IPS DF 6.9 (cell line): ENCODE measurements around the gene FICD.
"Not testable (repeated sequence)": the region's sequence is repeated elsewhere in the genome, so short reads cannot be mapped to it uniquely, and the experiment has no call there.

Source experiments
- DNase-seq: peaks from one replicate; pipeline ENCODE4 v3.0.0-alpha.2; 2013; ENCODE audit warnings: low read depth, low spot score
- H3K27ac ChIP-seq: one replicate; pipeline ENCODE4 v1.5.1; 2013; ENCODE audit warnings: low read length, control low read depth
- H3K27me3 ChIP-seq: 2 replicates; pipeline ENCODE4 v1.6.1; 2013; ENCODE audit warnings: mild to moderate bottlenecking, low read length; ENCODE audit not compliant: control insufficient read depth, insufficient read depth
- H3K36me3 ChIP-seq: 2 replicates; pipeline ENCODE4 v1.6.1; 2013; ENCODE audit warnings: low read length; ENCODE audit not compliant: control insufficient read depth, insufficient read depth
- H3K4me1 ChIP-seq: 2 replicates; pipeline ENCODE4 v1.6.1; 2013; ENCODE audit warnings: low read length; ENCODE audit not compliant: control insufficient read depth, insufficient read depth
- H3K4me3 ChIP-seq: 2 replicates; pipeline ENCODE4 v1.5.1; 2013; ENCODE audit warnings: mild to moderate bottlenecking, low read length
- H3K9me3 ChIP-seq: 2 replicates; pipeline ENCODE4 v1.6.1; 2013; ENCODE audit warnings: low read length, inconsistent platforms; ENCODE audit not compliant: control insufficient read depth, insufficient read depth
- WGBS: extraction: QIAGEN DNeasy Blood & Tissue Kit; methylation state at CpG from one replicate; pipeline ENCODE4 v1.1.7; 2013; ENCODE audit warnings: mixed read lengths, missing lambda C conversion rate; ENCODE audit not compliant: insufficient read length, insufficient coverage; 5-methylcytosine and 5-hydroxymethylcytosine counted together

Gene FICD

DNA sequence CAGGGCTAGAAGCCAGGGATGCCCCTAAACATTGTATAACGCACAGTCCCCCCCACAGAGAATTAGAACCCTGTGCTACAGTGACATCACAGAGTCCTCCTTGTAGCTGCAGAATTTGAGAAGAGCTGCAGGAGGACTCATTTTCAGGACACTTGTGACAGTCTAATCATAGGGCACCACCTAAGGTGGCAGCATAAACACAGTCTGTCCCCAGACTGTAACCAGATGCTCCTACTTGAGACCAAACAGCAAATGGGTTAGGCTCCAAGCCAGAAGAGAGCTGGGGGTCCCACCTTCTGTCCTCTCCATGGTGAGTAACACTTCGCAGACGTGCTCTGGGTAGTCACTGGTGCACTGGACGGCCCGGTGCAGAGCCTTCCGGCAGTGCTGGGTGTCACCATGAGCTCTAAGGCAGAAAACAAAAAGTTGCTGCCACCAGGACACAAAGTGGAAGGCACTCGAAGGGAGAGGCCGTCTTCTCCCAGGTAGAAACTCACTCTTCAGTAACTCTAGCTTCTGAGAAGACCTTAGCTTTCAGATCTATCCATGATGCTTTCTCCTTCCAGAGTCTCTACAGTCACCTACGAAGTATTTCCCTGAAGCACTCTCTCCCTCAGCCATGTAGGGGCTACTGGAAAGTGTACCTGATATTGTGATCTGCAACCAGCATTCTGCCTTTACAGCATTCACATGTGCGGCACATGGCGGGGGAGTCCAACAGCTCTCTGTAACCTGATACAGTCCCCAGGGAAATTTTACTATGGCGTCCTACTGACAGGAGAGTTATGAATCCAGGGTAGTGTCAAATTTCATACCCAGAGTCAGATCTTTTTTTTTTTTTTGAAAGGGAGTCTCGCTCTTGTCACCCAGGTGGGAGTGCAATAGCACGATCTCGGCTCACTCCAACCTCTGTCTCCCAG, 17.1 kb downstream of the FICD start:
- H3K9me3 ChIP-seq, result no peaks in the 10 kb centered on the region
- H3K27me3 ChIP-seq, result no peaks in the 10 kb centered on the region
- H3K4me1 ChIP-seq, result no peaks in the 10 kb centered on the region
- no peak overlapping the region for H3K27ac ChIP-seq
- WGBS, result no CpG with 5 or more reads among the region's 15 CpGs
- peaks cover 41% of the 10 kb centered on the region for H3K36me3 ChIP-seq
- no peak overlapping the region for H3K4me3 ChIP-seq
- DNase-seq, result no peak

DNA sequence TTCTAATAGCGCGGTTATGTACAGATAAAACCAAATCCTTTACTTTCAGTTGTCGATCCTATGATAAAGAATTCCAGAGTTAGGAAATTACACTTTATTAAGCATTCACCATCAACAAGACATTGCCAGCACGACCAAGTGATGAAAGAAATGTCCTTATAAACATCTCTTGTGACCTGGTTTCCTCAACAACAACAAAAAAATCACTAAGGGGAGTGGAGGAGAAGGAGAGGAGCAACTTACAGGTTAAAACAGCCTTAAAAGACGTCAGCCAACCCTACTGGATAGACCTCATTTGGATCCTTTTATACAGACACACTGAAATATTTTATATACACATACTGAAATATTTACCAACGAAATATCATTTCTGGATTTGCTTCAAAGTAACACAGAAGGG, 23.1 kb downstream of the FICD start:
- Histone ChIP-seq H3K27ac (no peak overlapping the region), H3K36me3 (peaks cover 15% of the 10 kb centered on the region; the same call in 1 of the 2 replicates), H3K9me3 (no peaks in the 10 kb centered on the region), H3K4me1 (no peaks in the 10 kb centered on the region), H3K4me3 (no peak overlapping the region), H3K27me3 (no peaks in the 10 kb centered on the region)
- no CpG with 5 or more reads among the region's 6 CpGs for WGBS
- no peak for DNase-seq

DNA sequence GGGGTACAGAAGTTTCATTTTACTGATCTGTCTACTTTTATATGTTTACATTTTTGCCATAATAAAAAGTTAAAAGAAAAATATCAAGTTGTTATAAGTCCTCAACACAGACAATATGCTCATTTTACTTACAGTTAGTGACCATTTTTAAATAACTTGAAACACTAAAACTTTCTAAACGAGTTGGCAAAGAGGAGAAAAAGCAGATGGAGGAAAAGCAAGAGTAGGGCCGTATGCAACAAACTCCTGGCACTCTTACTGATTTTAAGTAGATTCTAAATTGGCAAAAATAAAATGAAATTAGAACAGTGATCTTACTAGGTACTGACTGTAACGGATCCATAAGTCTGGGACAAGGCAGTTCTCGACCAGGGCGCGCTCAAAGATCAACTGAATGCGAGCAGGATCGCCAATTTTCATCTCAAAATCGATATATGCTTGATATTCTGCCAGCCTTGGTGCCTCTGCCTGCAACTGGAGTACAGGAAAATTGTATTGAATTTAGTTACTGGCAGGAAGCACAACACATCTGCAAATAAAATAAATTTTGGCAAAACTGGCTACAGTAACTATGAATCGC, 23.6 kb downstream of the FICD start:
- no peaks in the 10 kb centered on the region for H3K4me1 ChIP-seq
- H3K4me3 ChIP-seq, result no peak overlapping the region
- no peak overlapping the region for H3K27ac ChIP-seq
- no peak for DNase-seq
- peaks cover 17% of the 10 kb centered on the region; the same call in 1 of the 2 replicates for H3K36me3 ChIP-seq
- H3K27me3 ChIP-seq, result no peaks in the 10 kb centered on the region
- H3K9me3 ChIP-seq, result no peaks in the 10 kb centered on the region
- WGBS, result no CpG with 5 or more reads among the region's 10 CpGs

DNA sequence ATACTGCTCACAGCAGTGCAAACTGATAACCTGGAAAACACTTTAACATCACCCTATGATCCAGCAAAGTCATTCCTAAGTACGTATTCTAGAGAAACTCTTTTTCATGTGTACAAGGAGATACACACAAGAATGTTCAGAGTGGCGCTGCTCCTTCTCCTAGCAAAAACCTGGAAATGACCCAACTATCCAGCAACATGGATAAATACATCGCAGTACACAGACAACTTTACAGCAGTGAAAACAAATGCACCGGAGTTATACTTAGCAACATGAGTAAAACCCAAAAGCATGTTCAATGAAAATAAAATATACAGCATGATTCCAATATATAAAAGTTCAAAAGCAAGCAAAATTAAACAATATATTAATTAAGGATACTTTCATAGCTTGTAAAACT, 27.2 kb downstream of the FICD start:
- WGBS, result no CpG with 5 or more reads among the region's 4 CpGs
- Histone ChIP-seq H3K9me3 (no peaks in the 10 kb centered on the region), H3K36me3 (peaks cover 12% of the 10 kb centered on the region; the same call in 1 of the 2 replicates), H3K27ac (no peak overlapping the region), H3K4me3 (no peak overlapping the region), H3K27me3 (no peaks in the 10 kb centered on the region), H3K4me1 (no peaks in the 10 kb centered on the region)
- DNase-seq, result no peak

DNA sequence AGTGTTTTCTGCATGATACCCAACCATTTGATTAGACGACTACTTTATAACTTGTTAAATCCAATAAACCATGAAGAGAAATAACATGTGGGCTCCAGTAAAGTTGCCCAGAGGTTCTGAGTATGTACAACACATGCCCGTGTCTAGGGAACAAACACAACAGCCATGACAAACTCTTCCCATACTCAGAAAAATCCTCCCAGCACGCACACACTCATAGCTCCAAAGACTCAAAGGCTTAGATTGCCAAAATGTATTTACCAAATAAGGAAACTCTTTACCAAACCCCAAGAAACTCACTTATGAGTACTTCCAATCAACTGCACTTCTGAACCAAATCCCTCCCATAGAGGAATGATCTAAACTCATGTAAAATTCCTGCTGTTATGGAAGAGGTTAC, 28.6 kb downstream of the FICD start:
- Histone ChIP-seq H3K4me1 (no peaks in the 10 kb centered on the region), H3K9me3 (no peaks in the 10 kb centered on the region), H3K27ac (no peak overlapping the region), H3K36me3 (peaks cover 17% of the 10 kb centered on the region; the same call in 1 of the 2 replicates), H3K27me3 (no peaks in the 10 kb centered on the region), H3K4me3 (no peak overlapping the region)
- WGBS, result no CpG with 5 or more reads among the region's 3 CpGs
- DNase-seq, result no peak

DNA sequence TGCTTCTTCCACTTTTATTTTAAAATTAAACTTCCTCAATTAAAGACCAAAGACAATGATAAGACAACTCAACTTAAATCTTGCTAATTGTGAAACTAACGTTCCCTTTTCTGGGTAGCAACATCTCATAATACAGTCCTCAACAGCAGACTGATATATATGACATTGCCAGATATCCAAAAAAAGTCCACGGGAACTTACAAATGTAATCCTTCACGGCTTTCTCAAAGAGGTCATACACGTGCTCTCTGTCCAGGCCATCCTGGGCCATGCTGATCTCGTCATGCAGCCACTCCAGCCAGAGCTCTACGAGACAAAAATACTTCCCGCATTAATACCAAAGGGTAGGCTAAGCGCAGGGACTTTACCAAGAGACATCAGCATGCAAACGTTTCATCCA, 32.6 kb downstream of the FICD start:
- no peak for DNase-seq
- Histone ChIP-seq H3K27ac (no peak overlapping the region), H3K4me3 (no peak overlapping the region), H3K27me3 (no peaks in the 10 kb centered on the region), H3K4me1 (no peaks in the 10 kb centered on the region), H3K36me3 (peaks cover 17% of the 10 kb centered on the region; the same call in 1 of the 2 replicates), H3K9me3 (no peaks in the 10 kb centered on the region)
- WGBS, result no CpG with 5 or more reads among the region's 9 CpGs

DNA sequence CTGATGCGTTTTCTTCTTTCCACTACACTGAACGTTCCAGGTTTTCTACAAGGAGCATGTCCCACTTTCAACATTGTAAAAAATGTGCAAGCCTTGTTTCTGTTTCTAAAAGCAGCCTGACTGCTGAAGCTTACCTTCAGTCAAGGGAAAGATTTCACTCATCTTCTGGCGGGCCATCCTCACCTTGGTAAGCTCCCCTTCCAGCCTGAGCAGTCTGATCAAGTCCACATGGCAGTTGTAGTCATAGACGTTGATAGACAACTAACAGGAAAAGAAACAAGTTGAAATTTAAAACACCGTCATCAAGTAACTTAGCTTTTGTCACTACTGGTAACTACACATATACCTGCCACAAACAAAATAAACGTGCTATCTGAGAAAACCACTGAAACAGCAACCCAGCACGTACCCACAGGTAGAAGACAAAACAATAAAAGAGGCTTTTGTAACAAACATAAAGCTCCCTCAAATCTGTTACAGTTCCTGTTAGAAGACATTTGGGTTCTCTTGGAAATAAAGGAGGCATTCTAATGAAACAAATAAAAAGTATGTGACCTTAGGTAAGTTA, 34.0 kb downstream of the FICD start:
- no peak overlapping the region for H3K4me3 ChIP-seq
- H3K27ac ChIP-seq, result no peak overlapping the region
- no peaks in the 10 kb centered on the region for H3K9me3 ChIP-seq
- H3K36me3 ChIP-seq, result peaks cover 14% of the 10 kb centered on the region; the same call in 1 of the 2 replicates
- no peaks in the 10 kb centered on the region for H3K4me1 ChIP-seq
- no peak for DNase-seq
- WGBS, result no CpG with 5 or more reads among the region's 7 CpGs
- no peaks in the 10 kb centered on the region for H3K27me3 ChIP-seq

DNA sequence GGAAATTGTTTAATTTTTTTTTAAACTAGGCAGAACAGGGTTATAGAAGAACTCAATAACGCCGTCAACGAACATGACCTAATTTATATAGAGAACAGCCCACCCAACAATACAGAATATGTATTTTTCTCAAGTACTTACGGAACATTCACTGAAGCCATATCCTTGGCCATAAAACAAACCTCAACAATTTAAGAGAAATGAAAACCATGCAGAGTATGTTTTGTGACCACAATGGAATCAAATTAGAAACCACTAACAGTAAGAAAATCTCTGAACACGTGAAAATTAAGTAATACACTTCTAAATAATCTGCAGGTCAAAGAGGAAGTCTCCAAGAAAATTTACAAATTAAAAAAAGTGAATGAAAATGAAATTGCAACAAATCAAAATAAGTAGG, 36.5 kb downstream of the FICD start:
- no peak for DNase-seq

DNA sequence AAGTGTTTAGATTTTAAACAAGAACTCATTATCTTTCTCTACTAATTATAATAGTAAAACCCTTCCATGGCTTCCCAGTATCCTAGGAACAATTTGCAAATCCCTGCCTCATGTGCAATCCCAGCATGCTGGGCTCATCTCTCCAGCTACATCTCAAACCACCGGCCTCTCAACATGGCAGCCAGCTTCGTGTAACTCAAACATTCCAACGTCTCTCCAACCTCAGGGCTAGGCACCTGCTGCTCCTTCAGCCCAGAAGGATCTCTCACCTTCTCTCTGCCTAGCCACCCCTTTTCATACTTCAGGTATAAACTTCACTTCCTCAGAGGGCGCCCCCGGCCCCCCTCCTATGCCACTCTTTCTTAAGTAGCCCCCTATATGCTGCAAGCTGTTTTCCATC, 38.7 kb downstream of the FICD start:
- H3K36me3 ChIP-seq, result no peaks in the 10 kb centered on the region; the same call in 1 of the 2 replicates
- no peaks in the 10 kb centered on the region for H3K27me3 ChIP-seq
- no peaks in the 10 kb centered on the region for H3K4me1 ChIP-seq
- WGBS, result no CpG with 5 or more reads among the region's 5 CpGs
- DNase-seq, result no peak
- H3K4me3 ChIP-seq, result no peak overlapping the region
- H3K9me3 ChIP-seq, result no peaks in the 10 kb centered on the region
- H3K27ac ChIP-seq, result no peak overlapping the region

More for the DNA sequence above, 36.5 kb downstream of the FICD start:
- H3K36me3 ChIP-seq, result peaks cover 5% of the 10 kb centered on the region; the same call in 1 of the 2 replicates
- no peaks in the 10 kb centered on the region for H3K27me3 ChIP-seq
- H3K4me1 ChIP-seq, result no peaks in the 10 kb centered on the region
- no peaks in the 10 kb centered on the region for H3K9me3 ChIP-seq
- WGBS, result no CpG with 5 or more reads among the region's 5 CpGs
- no peak overlapping the region for H3K27ac ChIP-seq
- no peak overlapping the region for H3K4me3 ChIP-seq

DNA sequence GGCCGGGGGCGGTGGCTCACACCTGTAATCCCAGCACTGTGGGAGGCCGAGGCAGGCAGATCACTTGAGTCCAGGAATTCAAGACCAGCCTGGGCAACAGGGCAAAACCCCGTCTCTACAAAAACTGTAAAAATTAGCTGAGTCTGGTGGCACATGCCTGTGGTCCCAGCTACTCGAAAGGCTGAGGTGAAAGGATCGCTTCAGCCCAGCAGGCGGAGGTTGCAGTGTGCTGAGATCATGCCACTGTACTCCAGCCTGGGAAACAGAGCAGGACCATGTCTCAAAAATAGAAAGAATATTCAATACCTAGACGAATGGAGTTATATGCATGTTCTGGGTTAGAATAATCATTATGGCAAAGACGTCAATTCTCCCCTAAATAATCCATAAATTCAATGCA, 40.3 kb downstream of the FICD start:
- H3K27ac ChIP-seq, DNase-seq, H3K9me3 ChIP-seq, H3K36me3 ChIP-seq, H3K27me3 ChIP-seq, H3K4me1 ChIP-seq, H3K4me3 ChIP-seq: not testable (repeated sequence)
- WGBS, result no CpG with 5 or more reads among the region's 9 CpGs
